Ureter (tissue), 1 donor: Measurements from ENCODE around the gene VCL. TPM values are rescaled to one million over a fixed set of nuclear protein-coding genes. Genes with fewer than 3 reads are reported as not detected.

Experiments used
- DNase-seq: peaks from one replicate; pipeline ENCODE4 v3.0.0-alpha.2; 2020; ENCODE audit warnings: low spot score
- total RNA-seq: library from RNA; stranded (reverse); gene quantifications from one replicate; pipeline ENCODE4 v1.2.4, GENCODE V29; 2023
- donor health status: DM: yes; HTN: yes; CAD: no.

The VCL gene
- total RNA-seq, 1 donor from 2014 or later = 256 TPM

- DNase-seq = peak; percentile 100
These were observed 153.3 kb downstream of the VCL start, which contains the start of gene ADK for GRCh38 chr10:74150990-74151878. ADK (plus strand) TSS chr10:74151221; CDS start chr10:74151279, 58 bp downstream.

DNA sequence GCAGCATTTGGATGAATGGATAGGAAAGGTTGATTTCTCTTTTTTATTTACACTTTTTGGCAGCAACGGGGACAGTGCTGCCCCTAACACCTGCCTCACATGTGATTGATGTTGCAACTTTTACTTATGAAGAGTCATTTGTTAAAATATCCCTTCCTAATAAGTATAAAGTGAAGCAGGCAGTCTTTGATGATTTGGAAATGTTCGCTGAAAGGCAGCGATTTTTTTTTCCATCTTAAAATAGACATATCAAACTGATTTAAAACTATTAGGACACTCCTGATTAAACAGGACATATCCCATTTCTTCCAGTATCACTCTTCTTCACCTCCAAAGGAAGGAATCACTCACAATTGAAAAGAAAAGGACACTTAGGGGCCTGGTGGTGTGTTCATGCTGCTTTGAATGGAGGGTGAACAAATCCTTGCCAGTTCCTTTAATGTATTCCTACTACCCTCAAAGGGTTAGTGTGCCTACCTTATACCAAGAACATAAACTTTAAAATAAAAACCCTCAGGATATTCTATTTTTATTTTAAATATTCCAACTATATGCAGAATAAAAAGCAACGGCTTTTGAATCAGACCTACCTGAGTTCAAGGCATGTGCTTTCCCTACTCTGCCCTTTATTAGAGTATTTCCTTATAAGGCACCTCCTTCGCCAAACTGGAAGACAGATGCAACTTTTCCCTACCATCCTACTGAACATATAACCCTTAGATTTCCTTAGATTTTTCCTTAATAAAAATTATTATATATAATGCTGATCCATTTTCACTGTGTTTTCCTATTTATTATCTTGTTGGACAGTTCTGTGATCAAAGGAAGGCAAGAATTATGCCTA, 154.2 kb downstream of the VCL start:
- DNase-seq = no peak

- DNase-seq = no peak
These were observed 155.2 kb downstream of the VCL start for GRCh38 chr10:74153123-74153522.

GRCh38 chr10:74153676-74154075, 155.8 kb downstream of the VCL start:
- DNase-seq = no peak

DNA sequence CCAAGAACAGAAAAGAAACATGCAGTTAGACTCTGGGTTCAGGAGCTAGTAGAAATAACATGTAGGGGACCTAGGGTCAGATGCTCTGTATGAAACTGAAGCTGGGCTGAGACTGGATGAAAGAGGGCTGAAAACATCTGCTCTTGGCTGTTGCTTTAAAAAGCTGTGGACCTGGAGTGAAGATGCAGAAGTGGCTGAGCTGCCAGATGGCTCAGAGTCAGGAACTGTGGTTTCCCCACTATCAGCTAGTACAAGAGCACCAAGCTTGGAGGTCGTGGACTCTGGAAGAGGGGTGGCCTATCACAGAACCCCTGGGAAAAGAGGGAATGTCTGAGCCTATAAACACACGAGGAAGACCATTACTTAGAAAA, 159.0 kb downstream of the VCL start:
- DNase-seq = no peak

GRCh38 chr10:74160013-74160412, 162.1 kb downstream of the VCL start:
- DNase-seq = no peak

- no peak for DNase-seq
These were observed 165.6 kb downstream of the VCL start for GRCh38 chr10:74163319-74164068.

DNA sequence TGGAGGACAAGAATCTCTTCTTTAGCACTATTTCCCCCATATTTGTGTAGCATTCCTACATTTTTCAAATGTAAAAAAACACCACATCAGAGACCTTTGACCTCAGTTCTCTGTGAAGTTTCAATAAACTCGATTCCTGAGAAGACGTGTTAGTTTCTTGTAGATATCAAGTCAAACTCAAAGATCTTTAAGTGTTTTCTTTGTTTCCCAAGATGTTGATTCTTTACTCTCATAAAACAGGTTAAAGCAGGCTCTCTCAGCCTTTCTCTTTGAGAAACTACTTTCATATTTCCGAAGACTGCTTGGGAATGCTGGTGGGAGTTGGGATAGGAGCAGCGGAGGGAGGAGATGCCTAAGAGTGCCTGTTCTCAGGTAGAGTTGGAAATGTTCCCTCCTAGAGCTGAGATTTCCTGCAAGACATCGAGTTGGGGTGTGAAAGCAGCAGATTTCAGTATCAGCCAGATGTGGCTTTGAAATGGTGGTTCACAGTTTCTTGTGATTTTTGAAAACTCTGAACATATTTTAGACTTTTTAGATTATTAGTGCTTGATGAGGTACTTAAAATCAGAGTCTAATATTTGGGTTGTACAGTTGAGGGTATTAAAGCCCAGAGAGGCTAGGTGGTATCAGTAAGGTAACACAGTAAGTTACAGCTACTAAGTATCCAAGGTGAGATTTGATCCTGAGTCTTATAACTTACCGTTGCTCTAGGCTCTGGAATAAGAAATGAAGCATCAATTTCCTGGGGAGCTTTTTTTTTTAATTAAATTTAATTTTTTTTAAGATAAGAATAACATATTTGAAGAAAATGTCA, 167.0 kb downstream of the VCL start:
- no peak for DNase-seq

- DNase-seq = no peak
These were observed 167.6 kb downstream of the VCL start for GRCh38 chr10:74165530-74165901.

DNA sequence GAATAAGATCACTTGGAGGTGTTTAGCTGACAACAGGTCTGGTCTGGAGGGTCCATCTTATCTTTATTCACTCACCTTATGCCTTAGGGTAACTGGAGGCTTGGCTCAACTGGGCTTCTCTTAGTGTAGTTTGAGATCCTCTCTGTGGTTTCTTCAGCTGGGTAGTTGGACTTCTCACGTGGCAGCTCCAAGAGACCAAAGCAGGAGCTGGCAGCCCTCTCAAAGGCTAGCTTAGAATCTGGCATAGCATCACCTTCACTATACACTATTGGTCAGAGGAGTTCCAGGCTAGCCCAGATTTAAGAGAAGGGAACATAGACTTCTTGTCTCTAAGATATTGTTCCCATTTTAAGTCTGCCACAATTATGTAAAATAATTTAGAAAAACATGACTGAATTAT, 169.5 kb downstream of the VCL start:
- DNase-seq = no peak

Other genes with a start within 250 kb of the VCL start
- gene CHCHD1, start 216.1 kb upstream of the VCL start, total RNA-seq = 14.9 TPM
- gene ZSWIM8, start 212.5 kb upstream of the VCL start, total RNA-seq = 129 TPM
- gene NDST2, start 186.5 kb upstream of the VCL start, total RNA-seq = 37.5 TPM
- gene CAMK2G, start 123.6 kb upstream of the VCL start, total RNA-seq = 80.5 TPM
- 13.8 TPM for gene PLAU, start 87.0 kb upstream of the VCL start, total RNA-seq
- gene AP3M1, start 152.7 kb downstream of the VCL start, total RNA-seq = 48.5 TPM
- gene ADK, start 153.1 kb downstream of the VCL start, total RNA-seq = 40.8 TPM